ENCODE results near the gene ANKRD29.

ANKRD29 gene

DNA sequence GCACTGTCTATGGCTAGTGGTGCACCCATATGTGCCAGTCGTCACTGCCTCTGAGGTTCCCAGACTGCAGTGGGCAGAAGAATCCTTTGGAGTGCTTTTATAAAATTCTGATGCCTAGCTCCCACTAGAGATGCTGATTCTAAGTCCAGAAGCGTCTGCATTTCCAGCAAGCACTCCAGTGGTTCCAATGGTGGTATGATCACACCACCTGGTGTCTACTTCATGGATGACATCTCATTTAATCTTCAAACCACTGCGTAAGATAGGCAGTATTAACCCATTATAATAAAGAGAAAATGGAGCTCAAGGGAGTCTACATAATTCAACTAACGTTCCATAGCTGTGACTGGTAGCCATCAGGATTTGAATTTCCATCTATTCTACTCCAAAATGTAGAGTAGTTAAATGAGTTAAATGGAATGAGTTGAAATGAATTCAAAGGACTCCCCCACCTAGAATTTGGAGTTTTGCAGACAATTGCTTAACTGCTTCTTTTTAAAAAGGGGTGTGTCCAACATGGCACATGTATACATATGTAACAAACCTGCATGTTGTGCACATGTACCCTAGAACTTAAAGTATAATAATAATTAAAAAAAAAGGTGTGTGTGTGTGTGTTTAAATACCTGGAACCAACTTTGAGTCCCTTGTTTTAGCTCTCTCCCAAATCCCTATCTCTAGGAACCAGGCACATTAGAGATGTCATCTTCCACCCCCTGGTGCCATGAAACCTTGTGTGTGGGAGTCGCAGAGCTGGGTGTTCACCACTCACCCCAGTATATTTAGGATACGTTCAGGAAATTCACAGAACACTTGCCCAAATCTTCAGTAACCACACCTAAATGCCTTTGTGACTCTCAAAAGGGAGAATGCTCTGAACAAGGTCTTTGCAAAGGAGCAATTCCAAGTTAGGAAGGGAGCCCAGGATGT lies 40.6 kb upstream of the ANKRD29 start:
- H3K27ac ChIP-seq: no peak overlapping the region
- H3K36me3 ChIP-seq (ENCODE audit: insufficient read depth, low read length): no peaks in the 10 kb centered on the region
- no peaks in the 10 kb centered on the region for H3K9me3 ChIP-seq (ENCODE audit: low read depth, low read length)
- TF ChIP-seq POLR2AphosphoS5 (IDR thresholded peaks at IDR 0.05; ENCODE audit: borderline replicate concordance, low read depth, low read length) (no peak), EZH2 (IDR thresholded peaks at IDR 0.05) (no peak), FOXP2 (optimal IDR thresholded peaks at IDR 0.05; ENCODE audit: control extremely low read depth, extremely low read length, insufficient read depth) (no peak)
- H3K4me3 ChIP-seq: no peak overlapping the region
- DNase-seq (ENCODE audit: low read depth, low spot score): no peak
- no peak overlapping the region for H3K9ac ChIP-seq (ENCODE audit: insufficient read length)

DNA sequence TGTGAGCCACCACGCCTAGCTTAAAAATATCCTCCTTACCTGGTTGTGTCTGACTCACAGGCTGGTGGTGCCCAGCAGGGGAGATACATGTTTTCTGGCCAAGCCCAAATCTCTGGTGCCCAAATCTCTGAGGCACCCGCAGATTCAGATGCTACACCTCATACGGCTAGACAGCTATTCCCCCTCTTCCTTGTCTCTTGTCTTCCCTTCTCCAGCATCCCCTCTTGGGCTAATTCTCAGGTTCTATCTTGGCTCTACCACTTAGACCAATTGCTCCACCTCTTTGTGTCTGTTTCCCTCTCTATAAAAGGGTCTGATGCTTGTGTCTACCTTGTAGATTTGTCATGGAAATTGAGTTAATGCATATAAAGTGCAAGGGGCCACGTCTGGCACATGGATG lies 39.9 kb upstream of the ANKRD29 start:
- Histone ChIP-seq H3K9ac (ENCODE audit: insufficient read length) (no peak overlapping the region), H3K27ac (no peak overlapping the region), H3K36me3 (ENCODE audit: insufficient read depth, low read length) (no peaks in the 10 kb centered on the region), H3K9me3 (ENCODE audit: low read depth, low read length) (no peaks in the 10 kb centered on the region), H3K4me3 (no peak overlapping the region)
- no peak for DNase-seq (ENCODE audit: low read depth, low spot score)
- TF ChIP-seq EZH2 (IDR thresholded peaks at IDR 0.05): no peak

DNA sequence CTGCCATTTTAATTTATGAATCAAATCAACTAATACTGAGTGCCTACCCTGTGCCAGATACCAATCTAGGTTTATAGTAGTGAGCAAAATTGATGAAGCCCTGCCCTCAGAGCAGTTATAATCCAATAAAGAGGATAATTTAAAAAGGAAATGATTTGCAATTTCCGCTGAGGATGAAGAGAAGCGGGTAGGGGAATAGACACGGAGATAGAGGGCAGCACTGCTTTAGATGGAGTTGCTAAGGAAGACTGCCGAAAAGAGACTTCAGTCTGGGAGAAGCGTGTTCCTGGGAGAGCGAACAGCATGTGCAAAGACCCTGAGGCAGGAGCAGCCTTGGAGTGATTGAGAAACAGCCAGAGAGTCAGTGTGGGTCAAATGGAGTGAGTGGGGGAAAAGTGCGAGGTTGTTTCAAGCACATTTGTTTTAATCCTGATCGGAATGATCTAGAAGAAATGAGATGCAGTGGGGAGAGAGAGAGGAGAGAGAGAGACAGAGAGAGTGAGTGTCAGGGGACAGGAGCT lies 38.9 kb upstream of the ANKRD29 start:
- H3K9ac ChIP-seq (ENCODE audit: insufficient read length): no peak overlapping the region
- no peak overlapping the region for H3K27ac ChIP-seq
- DNase-seq (ENCODE audit: low read depth, low spot score): no peak
- H3K4me3 ChIP-seq: no peak overlapping the region
- H3K9me3 ChIP-seq (ENCODE audit: low read depth, low read length): no peaks in the 10 kb centered on the region
- no peaks in the 10 kb centered on the region for H3K36me3 ChIP-seq (ENCODE audit: insufficient read depth, low read length)
- no peak for TF ChIP-seq EZH2 (IDR thresholded peaks at IDR 0.05)
- TF ChIP-seq POLR2AphosphoS5 (IDR thresholded peaks at IDR 0.05; ENCODE audit: borderline replicate concordance, low read depth, low read length): no peak

DNA sequence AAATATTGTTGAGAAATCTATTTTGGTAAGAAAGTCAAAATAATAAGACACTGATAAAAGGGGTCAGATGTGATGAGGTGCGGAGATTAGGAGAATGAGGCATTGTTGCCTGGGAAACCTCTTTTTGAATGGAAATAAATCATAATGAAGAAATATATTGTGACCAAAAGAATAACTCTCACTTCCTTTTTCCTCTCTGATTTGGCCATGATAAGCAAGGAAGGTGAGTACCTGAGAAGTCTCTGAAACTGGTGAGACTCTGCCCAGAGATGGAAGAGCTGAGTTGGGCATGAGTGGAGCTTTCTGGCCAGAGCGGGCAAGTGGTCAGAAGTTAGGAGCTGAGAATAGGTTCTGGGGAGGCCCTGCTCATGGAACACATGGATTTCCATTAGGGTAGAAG lies 38.3 kb upstream of the ANKRD29 start:
- Histone ChIP-seq H3K9ac (ENCODE audit: insufficient read length) (no peak overlapping the region), H3K36me3 (ENCODE audit: insufficient read depth, low read length) (no peaks in the 10 kb centered on the region), H3K4me3 (no peak overlapping the region), H3K27ac (no peak overlapping the region), H3K9me3 (ENCODE audit: low read depth, low read length) (no peaks in the 10 kb centered on the region)
- TF ChIP-seq POLR2AphosphoS5 (IDR thresholded peaks at IDR 0.05; ENCODE audit: borderline replicate concordance, low read depth, low read length): no peak
- no peak for TF ChIP-seq EZH2 (IDR thresholded peaks at IDR 0.05)
- TF ChIP-seq FOXP2 (optimal IDR thresholded peaks at IDR 0.05; ENCODE audit: control extremely low read depth, extremely low read length, insufficient read depth): no peak
- DNase-seq (ENCODE audit: low read depth, low spot score): no peak

DNA sequence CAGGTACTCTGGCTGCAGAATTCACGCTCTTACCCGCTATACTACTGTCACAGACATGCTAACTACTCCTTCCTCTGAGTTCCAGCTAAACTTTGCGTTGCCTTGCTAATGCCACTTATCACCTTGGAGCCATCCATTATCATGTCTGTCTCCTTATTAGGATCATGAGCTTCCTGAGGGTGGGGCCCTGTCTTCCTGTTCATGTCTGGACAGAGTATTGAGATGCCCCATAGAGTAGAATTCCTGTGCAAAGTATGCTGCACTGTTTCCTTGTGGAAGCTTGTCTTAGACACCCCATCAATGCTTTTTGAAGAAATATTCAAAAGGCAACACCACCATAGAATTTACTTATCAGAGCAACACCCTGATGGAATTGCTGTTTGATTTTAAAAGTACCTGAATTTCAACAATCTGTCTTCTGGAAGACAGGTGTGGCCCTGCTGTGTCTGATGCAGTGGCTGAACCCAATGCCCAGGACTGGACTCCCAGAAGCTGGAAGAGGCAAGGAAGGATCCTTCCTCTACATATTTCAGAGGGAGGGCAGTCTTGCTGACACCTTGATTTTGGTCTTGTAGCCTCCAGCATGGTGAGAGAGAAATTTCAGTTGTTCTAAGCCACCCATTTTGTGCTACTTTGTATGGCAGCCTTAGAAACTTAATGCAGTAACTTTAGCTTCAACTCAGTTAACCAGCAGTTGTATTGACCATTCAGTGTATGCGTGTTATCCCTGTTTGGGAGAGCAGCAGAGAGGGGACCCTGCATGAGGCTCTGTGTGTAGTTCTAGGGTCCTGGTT lies 32.1 kb upstream of the ANKRD29 start:
- H3K27ac ChIP-seq: no peak overlapping the region
- no peaks in the 10 kb centered on the region for H3K36me3 ChIP-seq (ENCODE audit: insufficient read depth, low read length)
- no peak overlapping the region for H3K4me3 ChIP-seq
- no peak overlapping the region for H3K9ac ChIP-seq (ENCODE audit: insufficient read length)
- TF ChIP-seq POLR2AphosphoS5 (IDR thresholded peaks at IDR 0.05; ENCODE audit: borderline replicate concordance, low read depth, low read length) (no peak), FOXP2 (optimal IDR thresholded peaks at IDR 0.05; ENCODE audit: control extremely low read depth, extremely low read length, insufficient read depth) (no peak), EZH2 (IDR thresholded peaks at IDR 0.05) (no peak)
- no peak for DNase-seq (ENCODE audit: low read depth, low spot score)
- no peaks in the 10 kb centered on the region for H3K9me3 ChIP-seq (ENCODE audit: low read depth, low read length)

DNA sequence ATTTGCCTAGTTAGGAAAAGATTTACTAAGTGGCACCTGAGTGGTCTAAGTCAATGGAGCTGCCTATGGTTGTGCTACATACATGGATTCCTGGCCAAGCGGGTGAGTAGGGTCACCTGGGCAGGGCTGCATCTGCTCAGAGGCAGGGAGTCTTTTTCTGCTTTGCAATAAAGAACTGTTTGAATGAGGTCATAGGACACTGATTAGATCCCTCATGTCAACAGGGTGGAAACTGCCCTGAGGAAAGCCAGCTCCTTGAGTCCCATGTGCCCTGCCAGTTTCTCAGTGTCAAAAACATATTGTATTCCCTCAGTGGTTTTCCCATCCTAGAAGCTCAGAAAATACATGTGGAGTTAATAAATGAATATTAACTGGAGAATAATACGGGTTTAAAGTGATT lies 31.1 kb upstream of the ANKRD29 start:
- DNase-seq (ENCODE audit: low read depth, low spot score): no peak
- no peak overlapping the region for H3K9ac ChIP-seq (ENCODE audit: insufficient read length)
- TF ChIP-seq POLR2AphosphoS5 (IDR thresholded peaks at IDR 0.05; ENCODE audit: borderline replicate concordance, low read depth, low read length): no peak
- TF ChIP-seq EZH2 (IDR thresholded peaks at IDR 0.05): no peak
- no peak for TF ChIP-seq FOXP2 (optimal IDR thresholded peaks at IDR 0.05; ENCODE audit: control extremely low read depth, extremely low read length, insufficient read depth)
- H3K9me3 ChIP-seq (ENCODE audit: low read depth, low read length): no peaks in the 10 kb centered on the region
- no peak overlapping the region for H3K4me3 ChIP-seq
- H3K36me3 ChIP-seq (ENCODE audit: insufficient read depth, low read length): no peaks in the 10 kb centered on the region
- no peak overlapping the region for H3K27ac ChIP-seq

DNA sequence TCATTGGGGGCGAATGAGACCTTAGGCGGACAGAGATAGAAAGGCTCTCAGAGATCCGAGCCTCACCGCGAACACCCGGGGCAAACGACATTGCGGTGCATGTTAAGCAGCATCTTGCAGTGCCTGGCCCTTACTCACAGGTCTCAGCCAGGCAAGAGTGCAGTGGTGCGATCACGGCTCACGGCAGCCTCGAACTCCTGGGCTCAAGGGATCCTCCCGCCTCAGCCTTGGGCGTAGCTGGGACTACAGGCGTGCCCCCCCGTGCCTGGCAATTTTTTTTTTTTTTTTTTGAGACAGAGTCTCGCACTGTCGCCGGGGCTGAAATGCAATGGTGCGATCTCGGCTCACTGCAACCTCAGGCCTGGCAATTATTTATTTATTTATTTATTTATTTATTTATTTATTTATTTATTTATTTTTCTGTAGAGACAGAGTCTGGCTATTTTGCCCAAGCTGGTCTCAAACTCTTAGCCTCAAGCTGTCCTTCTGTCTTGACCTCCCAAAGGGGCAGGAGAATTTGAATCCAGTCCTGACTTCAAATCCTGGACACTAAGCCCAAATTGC lies 27.9 kb upstream of the ANKRD29 start:
- TF ChIP-seq FOXP2 (optimal IDR thresholded peaks at IDR 0.05; ENCODE audit: control extremely low read depth, extremely low read length, insufficient read depth) (no peak), EZH2 (IDR thresholded peaks at IDR 0.05) (no peak), POLR2AphosphoS5 (IDR thresholded peaks at IDR 0.05; ENCODE audit: borderline replicate concordance, low read depth, low read length) (no peak)
- Histone ChIP-seq H3K9me3 (ENCODE audit: low read depth, low read length) (no peaks in the 10 kb centered on the region), H3K4me3 (no peak overlapping the region), H3K9ac (ENCODE audit: insufficient read length) (no peak overlapping the region), H3K36me3 (ENCODE audit: insufficient read depth, low read length) (no peaks in the 10 kb centered on the region), H3K27ac (no peak overlapping the region)
- no peak for DNase-seq (ENCODE audit: low read depth, low spot score)

Measured in SK-N-MC (cell line).